Coronary artery (tissue), 2 donors: Measurements from ENCODE around the gene ADGRA1.
A peak's percentile ranks its signal among the peaks of the same experiment; 100 is the strongest.
"Not testable (repeated sequence)": the region's sequence is repeated elsewhere in the genome, so short reads cannot be mapped to it uniquely, and the experiment has no call there.

Experiments used
- DNase-seq: peaks from one replicate; pipeline ENCODE4 v3.0.0-alpha.2; 2017; ENCODE audit warnings: low spot score
- H3K27ac ChIP-seq, 2 donors: fragments of 200-600 bp; sonication (generic); one replicate each; pipeline ENCODE4 v1.5.1; 2016 to 2019
- H3K4me3 ChIP-seq: fragments of 200-600 bp; sonication (generic); 2 replicates; pipeline ENCODE4 v1.5.1; 2016; ENCODE audit warnings: mild to moderate bottlenecking, moderate library complexity
- CTCF ChIP-seq: fragments of 200-600 bp; sonication (generic); IDR thresholded peaks from one replicate; pipeline ENCODE4 v1.5.1; 2019; ENCODE audit warnings: antibody characterized with exemption

Gene ADGRA1

DNA sequence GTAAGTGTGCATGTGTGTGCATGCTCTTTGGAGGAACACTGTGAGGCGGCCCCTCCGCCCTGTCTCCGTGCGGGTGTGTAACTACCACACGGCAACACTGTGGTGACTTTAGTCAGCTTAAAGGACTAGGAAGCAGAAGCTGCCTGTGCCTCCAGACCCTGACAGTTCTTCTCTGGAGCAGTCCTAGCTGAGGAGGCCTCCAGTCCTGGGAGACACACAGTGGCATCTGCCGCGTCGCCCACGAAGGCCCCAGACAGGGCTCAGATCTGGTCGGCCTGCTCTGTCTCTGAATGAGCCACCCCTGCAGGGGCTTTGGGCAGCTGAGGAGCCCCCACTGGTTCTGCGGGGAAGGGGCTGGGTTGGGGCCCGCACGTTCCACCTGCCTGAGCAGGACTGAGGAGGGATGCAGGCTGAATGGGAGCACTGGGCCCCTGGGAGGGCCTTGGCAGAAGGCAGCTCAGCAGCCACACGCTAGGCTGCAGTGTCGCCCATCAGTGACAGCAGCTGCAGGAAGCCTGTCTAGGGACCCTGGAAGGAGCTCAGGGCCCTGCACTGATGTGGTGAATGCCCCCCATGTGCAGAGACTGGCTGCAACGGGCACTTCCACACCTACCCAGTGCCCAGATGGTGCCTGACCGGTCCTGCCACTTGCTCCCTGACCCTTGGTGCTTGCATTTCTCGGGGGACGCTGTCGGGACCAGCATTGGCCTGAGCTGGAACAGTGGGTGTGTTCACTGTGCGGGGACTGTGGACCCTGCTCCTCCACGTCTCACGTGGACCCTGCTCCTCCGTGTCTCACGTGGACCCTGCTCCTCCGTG is 45.0 kb downstream of the ADGRA1 start:
- DNase-seq, result no peak
- Histone ChIP-seq H3K27ac (no peak overlapping the region), H3K4me3 (no peak overlapping the region)
- TF ChIP-seq CTCF, result no peak

- Histone ChIP-seq H3K4me3 (no peak overlapping the region), H3K27ac (no peak overlapping the region)
- peak; percentile 62 for DNase-seq
- TF ChIP-seq CTCF, result no peak
Observed at GRCh38 chr10:133133471-133134231, 45.9 kb downstream of the ADGRA1 start.

- DNase-seq, result peak; percentile 67
- TF ChIP-seq CTCF, result no peak
Observed at GRCh38 chr10:133134411-133135115, 46.8 kb downstream of the ADGRA1 start.

DNA sequence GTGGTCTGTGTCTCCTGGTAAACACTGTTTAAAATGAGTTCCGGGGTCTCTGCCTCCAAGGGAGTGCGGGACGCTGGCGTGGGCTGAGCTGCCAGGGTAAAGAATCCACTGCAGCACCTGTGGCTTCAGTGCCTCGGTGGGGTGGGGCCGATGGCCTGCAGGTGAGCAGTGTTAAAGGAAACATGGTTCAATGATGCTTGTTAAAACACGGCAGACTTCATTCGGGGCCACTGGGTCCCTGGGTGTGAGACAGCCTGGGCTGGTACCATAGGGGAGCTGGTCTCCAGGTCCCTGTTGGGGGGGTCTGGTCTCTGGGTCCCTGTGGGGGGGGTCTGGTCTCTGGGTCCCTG is 47.4 kb downstream of the ADGRA1 start:
- no peak overlapping the region for H3K27ac ChIP-seq
- no peak for DNase-seq

More at GRCh38 chr10:133134411-133135115, 46.8 kb downstream of the ADGRA1 start:
- no peak overlapping the region for H3K4me3 ChIP-seq
- H3K27ac ChIP-seq, result no peak overlapping the region

DNA sequence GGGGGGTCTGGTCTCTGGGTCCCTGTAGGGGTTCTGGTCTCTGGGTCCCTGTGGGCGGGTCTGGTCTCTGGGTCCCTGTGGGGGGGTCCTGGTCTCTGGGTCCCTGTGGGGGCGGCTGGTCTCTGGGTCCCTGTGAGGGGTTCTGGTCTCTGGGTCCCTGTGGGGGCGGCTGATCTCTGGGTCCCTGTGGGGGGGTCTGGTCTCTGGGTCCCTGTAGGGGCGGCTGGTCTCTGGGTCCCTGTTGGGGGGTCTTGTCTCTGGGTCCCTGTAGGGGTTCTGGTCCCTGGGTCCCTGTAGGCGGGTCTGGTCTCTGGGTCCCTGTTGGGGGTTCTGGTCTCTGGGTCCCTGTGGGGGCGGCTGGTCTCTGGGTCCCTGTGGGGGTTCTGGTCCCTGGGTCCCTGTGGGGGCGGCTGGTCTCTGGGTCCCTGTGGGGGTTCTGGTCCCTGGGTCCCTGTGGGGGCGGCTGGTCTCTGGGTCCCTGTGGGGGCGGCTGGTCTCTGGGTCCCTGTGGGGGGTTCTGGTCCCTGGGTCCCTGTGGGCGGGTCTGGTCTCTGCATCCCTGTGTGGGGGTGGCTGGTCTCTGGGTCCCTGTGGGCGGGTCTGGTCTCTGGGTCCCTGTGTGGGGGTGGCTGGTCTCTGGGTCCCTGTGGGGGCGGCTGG is 49.9 kb downstream of the ADGRA1 start:
- not testable (repeated sequence) for DNase-seq, H3K4me3 ChIP-seq, H3K27ac ChIP-seq

More for the DNA sequence above, 47.4 kb downstream of the ADGRA1 start:
- H3K4me3 ChIP-seq, result no peak overlapping the region
- TF ChIP-seq CTCF, result no peak

DNA sequence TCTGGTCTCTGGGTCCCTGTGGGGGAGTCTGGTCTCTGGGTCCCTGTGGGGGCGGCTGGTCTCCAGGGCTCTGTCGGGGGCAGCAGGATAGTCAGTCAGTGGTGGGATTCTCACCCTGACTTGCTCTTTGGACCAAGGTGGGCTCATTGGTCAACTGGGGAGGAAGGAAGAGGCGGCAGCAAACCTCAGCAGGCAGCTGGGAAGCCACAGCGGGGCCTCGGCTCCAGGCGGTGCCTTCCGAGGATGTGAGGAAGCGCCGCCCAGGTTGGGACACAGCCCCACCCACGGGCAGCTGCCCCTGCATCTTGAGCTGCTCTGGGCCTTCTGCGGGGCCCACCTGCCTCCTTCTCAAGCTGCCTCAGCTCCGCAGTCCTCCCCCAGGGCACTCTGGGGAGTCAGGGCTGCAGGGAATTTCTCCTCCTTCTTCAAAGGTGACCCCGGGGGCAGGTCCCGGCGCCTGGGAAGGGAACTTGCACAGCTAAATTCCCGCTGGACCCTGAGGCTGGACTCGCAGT is 51.9 kb downstream of the ADGRA1 start:
- no peak overlapping the region for H3K27ac ChIP-seq
- no peak for TF ChIP-seq CTCF
- no peak for DNase-seq
- H3K4me3 ChIP-seq, result no peak overlapping the region
